Adrenal gland (tissue), 12 donors: ENCODE results near the gene SP6. TPM values are rescaled to one million over a fixed set of nuclear protein-coding genes. Genes with fewer than 3 reads are reported as not detected.

Experiments used
- DNase-seq, 7 donors: peaks; one replicate each; pipeline ENCODE4 v3.0.0-alpha.2; 2019 to 2020
- H3K27ac ChIP-seq, 5 donors: fragments of 200-600 bp; sonication (generic) in 4 of 5; 1 replicate in 3 of 5; 2 replicates in 2 of 5; pipeline versions ENCODE4 v1.5.1 to v1.8.0; 2016 to 2020; ENCODE audit warnings: mild to moderate bottlenecking in 1 of 5
- H3K27me3 ChIP-seq: fragments of 200-600 bp; 2 replicates; pipeline ENCODE4 v1.8.0; 2021
- H3K36me3 ChIP-seq, 2 donors: fragments of 200-600 bp; replicated peaks in 1 of 2; 1 replicate in 1 of 2; 2 replicates in 1 of 2; pipeline versions ENCODE4 v1.5.1 to v1.8.0; 2018 to 2022
- H3K4me1 ChIP-seq, 2 donors: fragments of 200-600 bp; replicated peaks in 1 of 2; 1 replicate in 1 of 2; 2 replicates in 1 of 2; pipeline versions ENCODE4 v1.5.1 to v1.8.0; 2018 to 2021
- H3K4me3 ChIP-seq, 4 donors: fragments of 200-600 bp; sonication (generic) in 3 of 4; one replicate each; pipeline ENCODE4 v1.5.1; 2016 to 2018
- H3K9me3 ChIP-seq, 3 donors: fragments of 200-600 bp; sonication (generic) in 1 of 3; replicated peaks in 1 of 3; 1 replicate in 2 of 3; 2 replicates in 1 of 3; pipeline versions ENCODE4 v1.5.1 to v1.8.0; 2016 to 2021
- POLR2A ChIP-seq, 2 donors: fragments of 450-650 bp; IDR thresholded peaks; one replicate each; pipeline ENCODE4 v1.6.1; 2017; ENCODE audit warnings: antibody characterized with exemption in 2 of 2, mild to moderate bottlenecking in 2 of 2, moderate library complexity in 1 of 2
- WGBS, 4 donors: extraction: QIAGEN DNeasy Blood & Tissue Kit in 2 of 4; methylation state at CpG; one replicate each; pipeline versions ENCODE4 v1.1.5 to v1.1.7; 2013 to 2017; 5-methylcytosine and 5-hydroxymethylcytosine counted together
- intact Hi-C, 2 donors: fragments of 100-400 bp; cut with DNase I; formaldehyde crosslinking; loops; one replicate each; pipeline versions ENCODE4 v1.14.1 to v1.15.0; 2022 to 2023
- polyA plus RNA-seq, 3 donors: library from polyadenylated mRNA; stranded (reverse); fragments of 200-250 nt in 2 of 3; fragments of 350-450 nt in 1 of 3; fragmentation: Illumina TruSeq in 1 of 3; extraction: RNeasy Lipid Tissue Mini Kit (QIAGEN cat#74804) in 1 of 3; gene quantifications; one replicate each; pipeline ENCODE4 v1.2.3, GENCODE V29; 2013 to 2014
- total RNA-seq, 9 donors: library from RNA; depleted of rRNA in 4 of 9; stranded (reverse); fragments of >200 nt in 4 of 9; fragments of 120-200 nt in 1 of 9; fragmentation: NEBNext Ultra II Directional in 1 of 9; extraction: Animal tissue kit (Norgen Biotek cat#: 25700) in 1 of 9; gene quantifications; one replicate each; pipeline versions ENCODE4 v1.1.0 to v1.2.4, GENCODE V29; 2013 to 2023
- TF ChIP-seq, protein P1 (sequence below), 6 experiments: fragments of 450-650 bp in 4 of 6; fragments of 200-600 bp in 2 of 6; sonication (generic) in 1 of 6; IDR thresholded peaks; 1 replicate in 5 of 6; 2 replicates in 1 of 6; pipeline versions ENCODE4 v1.5.1 to v1.8.0; 2016 to 2021; ENCODE audit warnings: antibody characterized with exemption in 6 of 6, mild to moderate bottlenecking in 2 of 6, moderate library complexity in 1 of 6
- donor health status: healthy with polysubstance abuse.
- donor health status: Bipolar disorder and iron deficiency.
- donor health status: DM: yes; HTN: yes; CAD: no.
- donor health status: DM: no; HTN: no; CAD: no.
- donor health status: DM: no; HTN: no; CAD: no.
- donor health status: DM: yes; HTN: yes; CAD: no.

SP6 gene
- total and polyA plus RNA-seq, 12 donors = 0.06 to 3.5 (median 1.0) TPM

DNA sequence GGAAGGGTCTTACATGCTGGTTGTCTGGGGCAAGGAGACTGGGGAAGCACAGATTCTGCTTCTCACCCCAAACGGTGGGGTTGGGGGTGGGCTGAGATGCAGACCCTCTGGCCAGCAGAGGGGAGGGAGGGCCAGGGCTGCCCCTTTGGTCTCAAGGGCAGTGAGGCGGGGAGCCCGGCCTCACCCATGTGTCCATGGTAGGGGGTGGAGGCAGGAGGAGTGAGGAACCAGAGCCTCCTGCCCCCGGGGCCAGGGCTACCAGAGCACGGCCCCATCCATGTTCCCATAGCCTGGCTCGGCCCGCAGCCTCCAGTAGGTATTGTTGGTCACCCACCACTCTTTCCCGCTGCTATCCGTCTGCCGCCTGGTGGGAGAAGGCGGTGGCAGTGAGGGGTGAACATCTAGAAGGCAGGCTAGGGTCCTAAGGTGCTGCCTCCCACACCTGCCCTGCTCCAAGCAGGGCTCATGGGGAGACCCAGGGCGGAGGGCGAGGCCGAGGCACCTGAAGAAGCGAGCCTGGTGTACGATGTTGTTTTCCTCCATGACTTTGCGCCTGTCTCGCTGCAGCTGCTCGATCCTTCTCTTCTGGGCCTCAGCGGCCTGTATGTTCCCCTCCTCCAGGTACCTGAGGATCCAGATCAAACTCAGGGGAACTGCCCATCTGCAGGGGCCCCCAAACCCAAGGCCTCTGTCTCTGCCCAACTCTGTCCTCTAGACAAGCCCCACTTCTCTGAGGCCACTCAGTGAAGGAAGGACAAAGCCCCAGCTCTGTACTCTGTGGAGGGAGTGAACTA, 42.7 kb downstream of the SP6 start:
- no peak overlapping the region for H3K4me3 ChIP-seq
- intact Hi-C loops = loop anchor here in 1 of 2 donors (10.0 kb wide), 1 partner anchor 143 kb away; no protein-coding TSS in a partner anchor
- no peaks in the 10 kb centered on the region for H3K9me3 ChIP-seq
- no peak for DNase-seq
- H3K4me1 ChIP-seq = peaks cover 0 to 6% of the 10 kb centered on the region in 2 donors
- WGBS, 4 donors = 83 to 95% (median 92%) methylated on average over 5 to 20 of the region's 20 CpGs
- H3K27ac ChIP-seq = no peak overlapping the region
- H3K27me3 ChIP-seq = peaks cover 2% of the 10 kb centered on the region
- peaks cover 0 to 25% of the 10 kb centered on the region in 2 donors for H3K36me3 ChIP-seq
- TF ChIP-seq, protein P1, sequence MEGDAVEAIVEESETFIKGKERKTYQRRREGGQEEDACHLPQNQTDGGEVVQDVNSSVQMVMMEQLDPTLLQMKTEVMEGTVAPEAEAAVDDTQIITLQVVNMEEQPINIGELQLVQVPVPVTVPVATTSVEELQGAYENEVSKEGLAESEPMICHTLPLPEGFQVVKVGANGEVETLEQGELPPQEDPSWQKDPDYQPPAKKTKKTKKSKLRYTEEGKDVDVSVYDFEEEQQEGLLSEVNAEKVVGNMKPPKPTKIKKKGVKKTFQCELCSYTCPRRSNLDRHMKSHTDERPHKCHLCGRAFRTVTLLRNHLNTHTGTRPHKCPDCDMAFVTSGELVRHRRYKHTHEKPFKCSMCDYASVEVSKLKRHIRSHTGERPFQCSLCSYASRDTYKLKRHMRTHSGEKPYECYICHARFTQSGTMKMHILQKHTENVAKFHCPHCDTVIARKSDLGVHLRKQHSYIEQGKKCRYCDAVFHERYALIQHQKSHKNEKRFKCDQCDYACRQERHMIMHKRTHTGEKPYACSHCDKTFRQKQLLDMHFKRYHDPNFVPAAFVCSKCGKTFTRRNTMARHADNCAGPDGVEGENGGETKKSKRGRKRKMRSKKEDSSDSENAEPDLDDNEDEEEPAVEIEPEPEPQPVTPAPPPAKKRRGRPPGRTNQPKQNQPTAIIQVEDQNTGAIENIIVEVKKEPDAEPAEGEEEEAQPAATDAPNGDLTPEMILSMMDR (IDR thresholded peaks at IDR 0.05) = no peak
- no peak for TF ChIP-seq POLR2A (IDR thresholded peaks at IDR 0.05)

DNA sequence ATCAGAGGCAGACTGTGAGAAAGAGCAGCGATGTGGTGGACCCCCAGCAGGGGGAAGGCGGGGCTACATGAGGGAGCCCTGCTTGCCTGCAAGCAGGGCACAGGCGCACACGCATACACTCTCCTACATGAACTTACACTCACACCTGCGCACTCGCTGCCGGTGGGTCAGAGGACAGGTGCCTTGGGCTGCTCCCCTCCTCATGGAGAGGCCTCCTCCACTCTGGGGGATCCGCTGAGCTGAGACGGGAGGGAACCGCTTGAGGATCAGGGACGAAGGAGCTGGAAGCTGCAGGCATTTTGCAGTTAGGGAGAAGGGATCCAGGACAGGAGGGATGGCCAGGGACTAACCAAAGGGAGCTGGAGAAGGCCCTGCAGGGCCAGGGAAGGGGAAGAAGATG, 43.5 kb downstream of the SP6 start:
- Histone ChIP-seq H3K4me1 (peaks cover 0 to 6% of the 10 kb centered on the region in 2 donors), H3K27me3 (peaks cover 2% of the 10 kb centered on the region), H3K9me3 (no peaks in the 10 kb centered on the region), H3K36me3 (peaks cover 0 to 24% of the 10 kb centered on the region in 2 donors), H3K4me3 (no peak overlapping the region), H3K27ac (no peak overlapping the region)
- intact Hi-C loops = loop anchor here in 1 of 2 donors (10.0 kb wide), 1 partner anchor 143 kb away; no protein-coding TSS in a partner anchor
- WGBS, 4 donors = 90 to 97% (median 92%) methylated on average over 7 to 11 of the region's 11 CpGs
- DNase-seq = no peak
- no peak for TF ChIP-seq POLR2A (IDR thresholded peaks at IDR 0.05)
- TF ChIP-seq, protein P1 (IDR thresholded peaks at IDR 0.05) = no peak

DNA sequence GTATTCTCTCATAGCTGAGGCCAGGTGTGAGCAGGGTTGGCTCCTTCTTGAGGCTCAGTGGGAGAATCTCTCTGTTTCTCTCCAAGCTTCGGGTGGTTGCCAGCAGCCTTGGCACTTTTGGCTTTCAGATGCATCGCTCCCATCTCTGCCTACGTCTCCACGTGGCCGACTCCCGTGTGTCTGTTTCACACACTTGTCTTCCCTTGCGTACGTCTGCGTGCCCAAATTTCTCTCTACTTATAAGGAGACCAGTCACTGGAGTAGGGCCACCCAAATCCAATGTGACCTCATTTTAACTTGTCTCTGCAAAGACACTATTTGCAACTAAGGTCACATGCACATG, 44.1 kb downstream of the SP6 start:
- Histone ChIP-seq H3K27ac (no peak overlapping the region), H3K4me1 (peaks cover 0 to 6% of the 10 kb centered on the region in 2 donors), H3K4me3 (no peak overlapping the region), H3K36me3 (peaks cover 0 to 24% of the 10 kb centered on the region in 2 donors), H3K27me3 (peaks cover 2% of the 10 kb centered on the region), H3K9me3 (no peaks in the 10 kb centered on the region)
- DNase-seq = no peak
- TF ChIP-seq, protein P1 (IDR thresholded peaks at IDR 0.05) = no peak
- no peak for TF ChIP-seq POLR2A (IDR thresholded peaks at IDR 0.05)
- WGBS, 4 donors = 90 to 97% (median 95%) methylated on average over 9 of the region's 9 CpGs
- intact Hi-C loops = loop anchor here in 1 of 2 donors (10.0 kb wide), 1 partner anchor 142 kb away; no protein-coding TSS in a partner anchor

DNA sequence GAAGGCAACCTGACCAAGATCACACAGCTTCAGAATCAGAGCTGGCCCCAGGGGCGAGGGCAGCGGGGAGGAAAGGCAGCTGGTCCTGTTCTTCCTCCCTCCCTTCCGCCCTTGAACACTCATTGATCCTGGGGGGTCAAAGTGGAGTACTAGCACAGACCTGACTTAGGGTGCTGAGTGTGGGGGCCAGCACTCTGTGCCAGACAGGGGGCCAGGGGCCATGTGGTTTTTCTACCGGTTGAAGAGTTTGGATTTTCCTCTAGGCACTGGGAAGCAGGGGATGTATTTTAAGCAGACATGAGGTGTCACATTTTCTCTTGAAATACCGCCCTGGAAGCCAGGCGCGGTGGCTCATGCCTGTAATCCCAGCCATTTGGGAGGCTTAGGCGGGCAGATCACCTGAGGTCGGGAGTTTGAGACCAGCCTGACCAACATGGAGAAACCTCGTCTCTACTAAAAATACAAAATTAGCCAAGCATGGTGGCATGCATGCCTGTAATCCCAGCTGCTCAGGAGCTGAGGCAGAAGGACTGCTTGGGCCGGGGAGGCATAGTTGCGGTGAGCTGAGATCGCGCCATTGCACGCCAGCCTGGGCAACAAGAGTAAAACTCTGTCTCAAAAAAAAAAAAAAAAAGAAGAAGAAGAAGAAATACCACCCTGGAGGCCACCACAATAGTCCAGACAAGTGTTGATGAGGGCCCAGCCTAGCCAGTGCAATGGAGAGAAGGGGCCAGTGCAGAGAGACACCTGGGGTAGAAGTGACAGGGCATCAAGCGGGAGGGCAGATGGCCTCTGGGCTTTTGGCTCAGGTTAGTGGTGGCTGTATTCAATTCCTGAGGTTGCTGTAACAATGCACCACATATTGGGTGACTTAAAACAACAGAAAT, 44.7 kb downstream of the SP6 start:
- intact Hi-C loops = loop anchor here in 1 of 2 donors (10.0 kb wide), 1 partner anchor 141 kb away; no protein-coding TSS in a partner anchor
- Histone ChIP-seq H3K27me3 (peaks cover 2% of the 10 kb centered on the region), H3K36me3 (peaks cover 0 to 24% of the 10 kb centered on the region in 2 donors), H3K4me1 (peaks cover 0 to 6% of the 10 kb centered on the region in 2 donors), H3K4me3 (no peak overlapping the region), H3K9me3 (no peaks in the 10 kb centered on the region), H3K27ac (no peak overlapping the region)
- WGBS, 4 donors = 89 to 93% (median 91%) methylated on average over 14 to 16 of the region's 16 CpGs
- no peak for DNase-seq
- TF ChIP-seq, protein P1 (IDR thresholded peaks at IDR 0.05) = no peak
- no peak for TF ChIP-seq POLR2A (IDR thresholded peaks at IDR 0.05)
